Loucy (cell line): ENCODE measurements around the gene MYO3B.

Experiments used
- H2AFZ ChIP-seq: fragments of 200-600 bp; sonication (generic); 2 replicates; pipeline ENCODE4 v1.6.0; 2016; ENCODE audit warnings: antibody characterized with exemption, mild to moderate bottlenecking, low read length, moderate library complexity
- H3F3A ChIP-seq: fragments of 200-600 bp; 2 replicates; pipeline ENCODE4 v1.6.0; 2016; ENCODE audit warnings: antibody characterized with exemption, low read depth, mild to moderate bottlenecking
- H3K27me3 ChIP-seq: fragments of 200-600 bp; sonication (generic); 2 replicates; pipeline ENCODE4 v1.6.1; 2014; ENCODE audit warnings: low read length, mild to moderate bottlenecking; ENCODE audit not compliant: insufficient read depth, poor library complexity, severe bottlenecking
- H3K36me3 ChIP-seq: fragments of 200-600 bp; sonication (generic); 2 replicates; pipeline ENCODE4 v1.6.1; 2016; ENCODE audit warnings: low read length; ENCODE audit not compliant: insufficient read depth
- H3K4me1 ChIP-seq: fragments of 200-600 bp; sonication (generic); 2 replicates; pipeline ENCODE4 v1.5.1; 2014; ENCODE audit warnings: low read length, mild to moderate bottlenecking; ENCODE audit not compliant: insufficient read depth, poor library complexity, severe bottlenecking
- H3K4me2 ChIP-seq: fragments of 200-600 bp; sonication (generic); 2 replicates; pipeline ENCODE4 v1.6.0; 2014; ENCODE audit warnings: antibody characterized with exemption, low read length, low read depth, mild to moderate bottlenecking; ENCODE audit not compliant: poor library complexity, severe bottlenecking
- H3K4me3 ChIP-seq: fragments of 200-600 bp; sonication (generic); 2 replicates; pipeline ENCODE4 v1.5.1; 2014; ENCODE audit warnings: low read length, mild to moderate bottlenecking, mixed read lengths; ENCODE audit not compliant: poor library complexity, severe bottlenecking
- H3K79me2 ChIP-seq: fragments of 200-600 bp; sonication (generic); 2 replicates; pipeline ENCODE4 v1.6.1; 2014; ENCODE audit warnings: low read length; ENCODE audit not compliant: insufficient read depth
- H3K9ac ChIP-seq: fragments of 200-600 bp; sonication (generic); 2 replicates; pipeline ENCODE4 v1.6.0; 2014; ENCODE audit warnings: mild to moderate bottlenecking, low read depth, low read length, moderate library complexity; ENCODE audit not compliant: poor library complexity, severe bottlenecking
- H3K9me2 ChIP-seq: fragments of 200-600 bp; sonication (generic); replicated peaks from 2 replicates; pipeline ENCODE4 v1.6.1; 2016; ENCODE audit warnings: low read depth, low read length, mixed read lengths
- H3K9me3 ChIP-seq: fragments of 200-600 bp; sonication (generic); 2 replicates; pipeline ENCODE4 v1.6.1; 2014; ENCODE audit warnings: mild to moderate bottlenecking, antibody characterized with exemption, low read length, low read depth; ENCODE audit not compliant: insufficient read depth
- H4K20me1 ChIP-seq: fragments of 200-600 bp; sonication (generic); 2 replicates; pipeline ENCODE4 v1.6.0; 2014; ENCODE audit warnings: antibody characterized with exemption, low read length, mild to moderate bottlenecking; ENCODE audit not compliant: insufficient read depth, poor library complexity, severe bottlenecking
- CTCF ChIP-seq: fragments of 200-600 bp; sonication (generic); conservative IDR thresholded peaks from 2 replicates; pipeline ENCODE4 v1.5.1; 2014; ENCODE audit warnings: mild to moderate bottlenecking, antibody characterized with exemption, low read length
- EZH2phosphoT487 ChIP-seq: fragments of 200-600 bp; IDR thresholded peaks from 2 replicates; pipeline ENCODE4 v1.6.1; 2018; ENCODE audit warnings: antibody characterized with exemption, mild to moderate bottlenecking, moderate library complexity, borderline replicate concordance

Gene MYO3B

GRCh38 chr2:170260188-170260587 is 82.2 kb downstream of the MYO3B start:
- Histone ChIP-seq H3K4me3 (no peak overlapping the region), H3K79me2 (no peaks in the 10 kb centered on the region), H3K4me1 (no peaks in the 10 kb centered on the region), H3K27me3 (no peaks in the 10 kb centered on the region), H2AFZ (no peak overlapping the region), H3K9me3 (no peaks in the 10 kb centered on the region), H3K9me2 (no peaks in the 10 kb centered on the region), H4K20me1 (no peaks in the 10 kb centered on the region), H3F3A (no peaks in the 10 kb centered on the region), H3K4me2 (no peak overlapping the region), H3K36me3 (no peaks in the 10 kb centered on the region), H3K9ac (no peak overlapping the region)
- TF ChIP-seq CTCF (no peak), EZH2phosphoT487 (no peak)

- Histone ChIP-seq H3K79me2 (no peaks in the 10 kb centered on the region), H3K9me3 (no peaks in the 10 kb centered on the region), H3K27me3 (no peaks in the 10 kb centered on the region), H3K4me2 (no peak overlapping the region), H3K4me3 (no peak overlapping the region), H3K4me1 (no peaks in the 10 kb centered on the region), H2AFZ (no peak overlapping the region), H4K20me1 (no peaks in the 10 kb centered on the region), H3K9ac (no peak overlapping the region), H3K9me2 (no peaks in the 10 kb centered on the region), H3K36me3 (no peaks in the 10 kb centered on the region), H3F3A (no peaks in the 10 kb centered on the region)
- TF ChIP-seq EZH2phosphoT487 = no peak
- TF ChIP-seq CTCF = no peak
Measured at GRCh38 chr2:170261566-170261965, 83.6 kb downstream of the MYO3B start.

- no peaks in the 10 kb centered on the region for H3K79me2 ChIP-seq
- H3K27me3 ChIP-seq = no peaks in the 10 kb centered on the region
- no peak overlapping the region for H3K4me2 ChIP-seq
- no peaks in the 10 kb centered on the region for H4K20me1 ChIP-seq
- no peaks in the 10 kb centered on the region for H3K36me3 ChIP-seq
- no peak overlapping the region for H3K4me3 ChIP-seq
- H3K4me1 ChIP-seq = no peaks in the 10 kb centered on the region
- no peak overlapping the region for H3K9ac ChIP-seq
- H2AFZ ChIP-seq = no peak overlapping the region
- H3K9me2 ChIP-seq = no peaks in the 10 kb centered on the region
- H3F3A ChIP-seq = no peaks in the 10 kb centered on the region
- no peak for TF ChIP-seq EZH2phosphoT487
- TF ChIP-seq CTCF = no peak
- no peaks in the 10 kb centered on the region for H3K9me3 ChIP-seq
Measured at GRCh38 chr2:170262343-170262742, 84.4 kb downstream of the MYO3B start.
